Panc1 (cell line): ENCODE results near the gene FGF7.

ENCODE experiments used
- POLR2AphosphoS5 ChIP-seq: IDR thresholded peaks from 2 replicates; pipeline ENCODE4 v1.6.1; 2012; ENCODE audit warnings: mild to moderate bottlenecking, low read depth, low read length, moderate library complexity
- SIN3A ChIP-seq: IDR thresholded peaks from 2 replicates; pipeline ENCODE4 v1.6.1; 2012; ENCODE audit warnings: low read depth, mild to moderate bottlenecking, low read length, moderate library complexity, borderline replicate concordance; ENCODE audit not compliant: insufficient read depth
- TF ChIP-seq, protein P1 (sequence below): fragments of 450-650 bp; IDR thresholded peaks from 2 replicates; pipeline ENCODE4 v1.5.1; 2017; ENCODE audit warnings: mild to moderate bottlenecking
- TF ChIP-seq, protein P2 (sequence below), 2 experiments: IDR thresholded peaks; 2 replicates each; pipeline ENCODE4 v1.6.1; 2011 to 2012; ENCODE audit warnings: low read depth in 2 of 2, control low read depth in 1 of 2, low read length in 1 of 2, mild to moderate bottlenecking in 1 of 2, moderate library complexity in 1 of 2; ENCODE audit not compliant: insufficient read depth in 1 of 2

DNA sequence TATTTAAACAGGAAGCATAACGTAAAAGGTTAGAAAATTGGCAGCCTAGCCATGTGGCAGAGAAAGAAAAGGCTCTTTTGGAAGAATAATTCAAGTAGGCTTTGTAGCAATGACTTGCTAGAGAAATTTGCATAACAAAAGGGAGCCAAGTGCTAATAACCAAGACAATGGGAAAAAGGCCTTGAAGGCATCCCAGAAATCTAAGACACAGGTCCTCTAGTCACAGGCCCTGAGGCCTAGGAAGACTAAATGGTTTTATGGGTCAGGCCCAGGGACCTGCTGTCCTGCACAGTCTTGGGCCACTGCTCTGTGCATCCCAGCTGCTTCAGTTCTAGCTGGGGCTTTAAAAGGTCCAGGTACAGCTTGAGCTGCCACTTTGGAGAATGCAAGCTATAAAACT, 78.5 kb downstream of the FGF7 start:
- TF ChIP-seq SIN3A (no peak), POLR2AphosphoS5 (no peak)
- TF ChIP-seq, protein P1, sequence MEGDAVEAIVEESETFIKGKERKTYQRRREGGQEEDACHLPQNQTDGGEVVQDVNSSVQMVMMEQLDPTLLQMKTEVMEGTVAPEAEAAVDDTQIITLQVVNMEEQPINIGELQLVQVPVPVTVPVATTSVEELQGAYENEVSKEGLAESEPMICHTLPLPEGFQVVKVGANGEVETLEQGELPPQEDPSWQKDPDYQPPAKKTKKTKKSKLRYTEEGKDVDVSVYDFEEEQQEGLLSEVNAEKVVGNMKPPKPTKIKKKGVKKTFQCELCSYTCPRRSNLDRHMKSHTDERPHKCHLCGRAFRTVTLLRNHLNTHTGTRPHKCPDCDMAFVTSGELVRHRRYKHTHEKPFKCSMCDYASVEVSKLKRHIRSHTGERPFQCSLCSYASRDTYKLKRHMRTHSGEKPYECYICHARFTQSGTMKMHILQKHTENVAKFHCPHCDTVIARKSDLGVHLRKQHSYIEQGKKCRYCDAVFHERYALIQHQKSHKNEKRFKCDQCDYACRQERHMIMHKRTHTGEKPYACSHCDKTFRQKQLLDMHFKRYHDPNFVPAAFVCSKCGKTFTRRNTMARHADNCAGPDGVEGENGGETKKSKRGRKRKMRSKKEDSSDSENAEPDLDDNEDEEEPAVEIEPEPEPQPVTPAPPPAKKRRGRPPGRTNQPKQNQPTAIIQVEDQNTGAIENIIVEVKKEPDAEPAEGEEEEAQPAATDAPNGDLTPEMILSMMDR: no peak
- TF ChIP-seq, protein P2, sequence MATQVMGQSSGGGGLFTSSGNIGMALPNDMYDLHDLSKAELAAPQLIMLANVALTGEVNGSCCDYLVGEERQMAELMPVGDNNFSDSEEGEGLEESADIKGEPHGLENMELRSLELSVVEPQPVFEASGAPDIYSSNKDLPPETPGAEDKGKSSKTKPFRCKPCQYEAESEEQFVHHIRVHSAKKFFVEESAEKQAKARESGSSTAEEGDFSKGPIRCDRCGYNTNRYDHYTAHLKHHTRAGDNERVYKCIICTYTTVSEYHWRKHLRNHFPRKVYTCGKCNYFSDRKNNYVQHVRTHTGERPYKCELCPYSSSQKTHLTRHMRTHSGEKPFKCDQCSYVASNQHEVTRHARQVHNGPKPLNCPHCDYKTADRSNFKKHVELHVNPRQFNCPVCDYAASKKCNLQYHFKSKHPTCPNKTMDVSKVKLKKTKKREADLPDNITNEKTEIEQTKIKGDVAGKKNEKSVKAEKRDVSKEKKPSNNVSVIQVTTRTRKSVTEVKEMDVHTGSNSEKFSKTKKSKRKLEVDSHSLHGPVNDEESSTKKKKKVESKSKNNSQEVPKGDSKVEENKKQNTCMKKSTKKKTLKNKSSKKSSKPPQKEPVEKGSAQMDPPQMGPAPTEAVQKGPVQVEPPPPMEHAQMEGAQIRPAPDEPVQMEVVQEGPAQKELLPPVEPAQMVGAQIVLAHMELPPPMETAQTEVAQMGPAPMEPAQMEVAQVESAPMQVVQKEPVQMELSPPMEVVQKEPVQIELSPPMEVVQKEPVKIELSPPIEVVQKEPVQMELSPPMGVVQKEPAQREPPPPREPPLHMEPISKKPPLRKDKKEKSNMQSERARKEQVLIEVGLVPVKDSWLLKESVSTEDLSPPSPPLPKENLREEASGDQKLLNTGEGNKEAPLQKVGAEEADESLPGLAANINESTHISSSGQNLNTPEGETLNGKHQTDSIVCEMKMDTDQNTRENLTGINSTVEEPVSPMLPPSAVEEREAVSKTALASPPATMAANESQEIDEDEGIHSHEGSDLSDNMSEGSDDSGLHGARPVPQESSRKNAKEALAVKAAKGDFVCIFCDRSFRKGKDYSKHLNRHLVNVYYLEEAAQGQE (IDR thresholded peaks at IDR 0.05; ENCODE audit: insufficient read depth in 1 of 2, low read depth in 2 of 2, low read length in 1 of 2): no peak
